Thyroid gland (tissue), 4 donors: ENCODE results near the gene NR4A1. TPM values are rescaled to one million over a fixed set of nuclear protein-coding genes. Genes with fewer than 3 reads are reported as not detected.

Source experiments
- DNase-seq, 2 donors: peaks; one replicate each; pipeline ENCODE4 v3.0.0-alpha.2; 2019
- H3K27ac ChIP-seq, 3 donors: fragments of 200-600 bp; sonication (generic); 1 replicate in 2 of 3; 2 replicates in 1 of 3; pipeline ENCODE4 v1.5.1; 2016 to 2019; ENCODE audit warnings: mild to moderate bottlenecking in 1 of 3, moderate library complexity in 1 of 3
- H3K27me3 ChIP-seq: fragments of 200-600 bp; sonication (generic); one replicate; pipeline ENCODE4 v1.5.1; 2019
- H3K36me3 ChIP-seq, 2 donors: fragments of 200-600 bp; sonication (generic); one replicate each; pipeline ENCODE4 v1.5.1; 2016 to 2019
- H3K4me1 ChIP-seq, 2 donors: fragments of 200-600 bp; sonication (generic); one replicate each; pipeline ENCODE4 v1.5.1; 2017 to 2019
- H3K4me3 ChIP-seq, 3 donors: fragments of 200-600 bp; sonication (generic); replicated peaks in 1 of 3; 1 replicate in 2 of 3; 2 replicates in 1 of 3; pipeline ENCODE4 v1.5.1; 2016; ENCODE audit warnings: mild to moderate bottlenecking in 1 of 3
- H3K9me3 ChIP-seq: fragments of 200-600 bp; sonication (generic); one replicate; pipeline ENCODE4 v1.5.1; 2017
- POLR2A ChIP-seq, 2 donors: fragments of 450-650 bp; IDR thresholded peaks; one replicate each; pipeline ENCODE4 v1.6.1; 2017; ENCODE audit warnings: antibody characterized with exemption in 2 of 2, mild to moderate bottlenecking in 2 of 2, moderate library complexity in 1 of 2
- WGBS, 2 donors: methylation state at CpG; one replicate each; pipeline ENCODE4 v1.1.5; 2017; 5-methylcytosine and 5-hydroxymethylcytosine counted together
- intact Hi-C: fragments of 100-400 bp; cut with DNase I; formaldehyde crosslinking; loops from one replicate; pipeline ENCODE4 v1.15.1; 2023
- total RNA-seq, 4 donors: library from RNA; depleted of rRNA; stranded (reverse); fragments of >200 nt; gene quantifications; one replicate each; pipeline ENCODE4 v1.2.3, GENCODE V29; 2016
- TF ChIP-seq, protein P1 (sequence below), 6 experiments: fragments of 200-600 bp in 3 of 6; fragments of 450-650 bp in 3 of 6; sonication (generic) in 3 of 6; IDR thresholded peaks; one replicate each; pipeline ENCODE4 v1.5.1; 2016 to 2019; ENCODE audit warnings: antibody characterized with exemption in 6 of 6, mild to moderate bottlenecking in 2 of 6, inconsistent platforms in 1 of 6, moderate library complexity in 1 of 6

NR4A1 gene
- total RNA-seq, 4 donors from 2014 or later = 46.3 to 156 (median 83.5) TPM

DNA sequence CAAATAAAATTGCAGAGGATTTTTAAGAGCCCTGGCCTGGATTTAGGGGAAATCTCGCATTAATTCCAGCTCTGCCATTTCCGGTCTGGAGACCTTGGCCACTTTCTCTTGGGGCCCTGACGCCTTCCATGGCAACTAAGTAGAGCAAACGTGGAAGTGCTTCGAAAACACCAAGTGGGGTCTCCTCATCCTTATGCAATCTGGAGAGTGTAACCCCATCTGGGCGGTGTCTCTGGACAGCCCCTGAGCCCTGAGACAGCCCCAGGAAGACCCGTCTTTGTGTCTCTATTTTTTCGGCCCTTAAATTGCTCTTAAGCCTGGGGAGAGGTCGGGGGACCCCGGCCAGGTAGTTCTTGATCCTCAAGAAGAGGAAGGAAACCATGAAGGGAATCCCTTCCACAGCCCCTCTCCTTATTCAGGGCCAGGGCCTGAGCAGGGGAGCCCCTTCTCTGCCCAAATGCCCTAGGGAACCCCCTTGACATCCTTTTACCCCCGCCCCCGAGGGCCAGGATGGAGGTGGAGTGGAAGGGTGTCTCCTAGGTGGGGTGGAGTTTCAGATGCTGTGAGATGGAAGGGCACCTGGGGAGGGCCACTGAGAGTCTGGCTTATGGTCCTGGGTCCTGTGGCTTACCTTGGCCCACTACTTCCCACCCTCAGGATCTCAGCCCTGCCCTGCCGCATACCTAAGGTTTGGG, 17.6 kb upstream of the NR4A1 start:
- Histone ChIP-seq H3K4me3 (no peak overlapping the region), H3K27ac (peak overlapping the region; percentile 75 to 100 (median 98)), H3K36me3 (no peaks in the 10 kb centered on the region), H3K9me3 (no peaks in the 10 kb centered on the region), H3K4me1 (peaks cover 31 to 47% of the 10 kb centered on the region in 2 donors), H3K27me3 (no peaks in the 10 kb centered on the region)
- intact Hi-C loops = no loop called here
- 64 to 74% methylated on average over 13 of the region's 13 CpGs for WGBS, 2 donors
- TF ChIP-seq, protein P1, sequence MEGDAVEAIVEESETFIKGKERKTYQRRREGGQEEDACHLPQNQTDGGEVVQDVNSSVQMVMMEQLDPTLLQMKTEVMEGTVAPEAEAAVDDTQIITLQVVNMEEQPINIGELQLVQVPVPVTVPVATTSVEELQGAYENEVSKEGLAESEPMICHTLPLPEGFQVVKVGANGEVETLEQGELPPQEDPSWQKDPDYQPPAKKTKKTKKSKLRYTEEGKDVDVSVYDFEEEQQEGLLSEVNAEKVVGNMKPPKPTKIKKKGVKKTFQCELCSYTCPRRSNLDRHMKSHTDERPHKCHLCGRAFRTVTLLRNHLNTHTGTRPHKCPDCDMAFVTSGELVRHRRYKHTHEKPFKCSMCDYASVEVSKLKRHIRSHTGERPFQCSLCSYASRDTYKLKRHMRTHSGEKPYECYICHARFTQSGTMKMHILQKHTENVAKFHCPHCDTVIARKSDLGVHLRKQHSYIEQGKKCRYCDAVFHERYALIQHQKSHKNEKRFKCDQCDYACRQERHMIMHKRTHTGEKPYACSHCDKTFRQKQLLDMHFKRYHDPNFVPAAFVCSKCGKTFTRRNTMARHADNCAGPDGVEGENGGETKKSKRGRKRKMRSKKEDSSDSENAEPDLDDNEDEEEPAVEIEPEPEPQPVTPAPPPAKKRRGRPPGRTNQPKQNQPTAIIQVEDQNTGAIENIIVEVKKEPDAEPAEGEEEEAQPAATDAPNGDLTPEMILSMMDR (IDR thresholded peaks at IDR 0.05) = no peak
- TF ChIP-seq POLR2A (IDR thresholded peaks at IDR 0.05) = no peak
- DNase-seq = no peak

DNA sequence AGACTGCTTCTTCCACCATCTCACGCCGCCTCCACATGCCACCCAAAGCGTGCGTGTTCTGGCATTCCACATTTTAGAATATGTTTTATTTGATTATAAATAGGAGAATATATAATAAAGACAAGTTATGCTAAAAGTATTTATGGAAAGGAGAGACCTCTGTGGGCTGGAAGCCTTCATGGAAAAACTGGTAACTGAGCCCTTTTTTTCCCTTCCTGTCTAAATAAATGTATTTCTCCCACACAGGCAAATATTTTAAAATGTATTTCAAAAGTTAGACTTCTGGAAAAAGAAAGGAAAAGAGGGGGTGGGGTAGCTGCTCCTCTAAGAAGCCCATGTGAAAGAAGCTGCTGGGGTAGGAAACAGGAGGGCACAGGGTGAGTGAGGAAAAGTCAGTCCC, 16.1 kb upstream of the NR4A1 start:
- intact Hi-C loops = no loop called here
- Histone ChIP-seq H3K9me3 (no peaks in the 10 kb centered on the region), H3K36me3 (no peaks in the 10 kb centered on the region), H3K4me1 (peaks cover 41 to 58% of the 10 kb centered on the region in 2 donors), H3K27ac (peak overlapping the region in 2 of 3 donors; percentile 98 to 100), H3K4me3 (no peak overlapping the region), H3K27me3 (no peaks in the 10 kb centered on the region)
- TF ChIP-seq POLR2A (IDR thresholded peaks at IDR 0.05) = no peak
- TF ChIP-seq, protein P1 (IDR thresholded peaks at IDR 0.05) = no peak
- DNase-seq = no peak
- WGBS, 2 donors = 79 to 87% methylated on average over 4 of the region's 4 CpGs

DNA sequence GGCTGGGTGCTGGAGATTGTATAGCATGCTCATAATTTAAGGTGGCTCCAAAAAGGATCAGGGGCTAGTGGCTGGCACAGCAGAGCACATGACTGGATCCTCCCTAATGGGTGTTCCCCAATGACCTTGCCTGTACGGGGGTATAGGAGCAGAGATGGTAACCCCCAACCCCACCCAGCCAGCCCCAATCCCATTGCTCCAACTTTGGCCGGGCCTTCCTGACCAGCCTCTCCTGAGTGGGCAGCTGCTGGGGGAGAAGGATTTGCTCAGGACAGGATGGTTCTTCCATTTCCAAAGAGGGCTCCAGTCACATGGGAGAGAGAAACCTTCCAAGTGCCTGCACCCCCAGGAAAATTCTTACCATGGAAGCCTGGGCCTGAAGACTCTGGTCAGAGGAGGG, 15.3 kb upstream of the NR4A1 start:
- Histone ChIP-seq H3K36me3 (no peaks in the 10 kb centered on the region), H3K27ac (peak overlapping the region; percentile 84 to 100 (median 98)), H3K9me3 (no peaks in the 10 kb centered on the region), H3K4me1 (peaks cover 41 to 63% of the 10 kb centered on the region in 2 donors), H3K27me3 (no peaks in the 10 kb centered on the region), H3K4me3 (no peak overlapping the region)
- TF ChIP-seq, protein P1 (IDR thresholded peaks at IDR 0.05) = no peak
- TF ChIP-seq POLR2A (IDR thresholded peaks at IDR 0.05) = no peak
- no peak for DNase-seq
- WGBS, 2 donors = 79 to 88% methylated on average over 2 of the region's 2 CpGs
- intact Hi-C loops = no loop called here

DNA sequence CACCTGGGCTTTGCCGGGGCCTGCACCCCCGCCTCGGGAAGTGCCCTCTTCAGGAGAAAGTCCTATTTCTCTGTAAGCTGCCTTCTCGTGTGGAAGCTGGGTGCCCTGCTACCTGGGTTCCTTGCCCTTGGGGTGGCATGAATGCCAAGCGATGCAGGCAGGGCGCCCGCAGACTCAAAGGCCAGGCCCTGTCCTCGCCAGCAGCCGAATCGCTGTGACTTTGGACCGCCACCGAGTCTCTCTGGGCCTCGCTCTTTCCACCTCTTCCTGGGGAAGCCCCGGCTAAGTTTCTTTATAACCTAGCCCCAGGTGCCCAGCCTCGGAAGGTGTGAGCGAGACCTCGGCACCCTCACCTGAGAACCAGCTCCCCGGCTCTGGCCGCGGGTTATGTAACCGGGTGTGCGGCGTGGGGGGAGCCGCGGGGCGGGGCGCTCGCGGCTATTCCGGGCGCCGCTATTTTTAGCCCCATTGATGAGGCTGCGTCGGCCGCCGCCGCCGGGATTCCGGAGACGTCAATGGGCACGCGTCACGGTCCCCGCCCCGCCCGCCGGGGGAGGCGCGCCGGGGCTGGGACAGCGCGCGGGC, 14.6 kb upstream of the NR4A1 start:
- Histone ChIP-seq H3K27ac (peak overlapping the region; percentile 84 to 100 (median 98)), H3K9me3 (no peaks in the 10 kb centered on the region), H3K27me3 (no peaks in the 10 kb centered on the region), H3K4me3 (peak overlapping the region in 1 of 3 donors; percentile 18), H3K4me1 (peaks cover 41 to 68% of the 10 kb centered on the region in 2 donors), H3K36me3 (no peaks in the 10 kb centered on the region)
- intact Hi-C loops = no loop called here
- TF ChIP-seq POLR2A (IDR thresholded peaks at IDR 0.05) = peak; percentile 17 to 86
- TF ChIP-seq, protein P1 (IDR thresholded peaks at IDR 0.05) = no peak
- peak; percentile 93 for DNase-seq
- 21 to 53% methylated on average over 8 to 15 of the region's 53 CpGs for WGBS, 2 donors

DNA sequence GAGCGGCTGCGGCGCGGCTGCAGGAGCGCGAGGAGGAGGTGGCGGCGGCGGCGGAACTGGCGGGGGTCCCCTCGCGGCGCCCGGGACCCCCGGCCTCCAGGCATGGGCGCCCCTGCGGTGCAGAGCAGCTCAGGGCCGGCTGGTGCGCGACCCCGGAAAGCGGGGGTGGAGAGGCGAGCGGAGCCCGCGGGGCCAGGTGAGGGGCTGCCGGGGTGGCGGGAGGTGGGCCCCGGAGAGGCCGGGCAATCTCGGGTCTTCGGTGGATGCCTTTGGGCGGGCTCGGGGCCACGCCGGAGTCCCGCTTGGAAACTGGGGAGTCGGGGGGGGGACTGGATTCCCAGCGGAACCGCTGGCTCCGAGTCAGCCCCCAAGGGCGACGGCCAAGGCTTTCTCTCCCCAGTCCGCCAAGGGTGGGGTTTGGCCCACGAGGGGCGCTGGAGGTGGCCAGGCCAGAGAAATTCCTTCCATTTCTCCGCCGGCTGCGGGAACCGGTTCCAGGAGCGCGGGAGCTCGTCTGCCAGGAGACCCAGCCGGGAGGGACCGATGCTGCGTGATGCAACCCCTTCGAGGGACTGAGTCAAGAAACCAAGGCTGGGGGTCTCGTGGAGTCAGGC, 13.9 kb upstream of the NR4A1 start:
- DNase-seq = peak; percentile 68 to 75

More for the DNA sequence above, 13.9 kb upstream of the NR4A1 start:
- H3K4me1 ChIP-seq = peaks cover 36 to 68% of the 10 kb centered on the region in 2 donors
- H3K4me3 ChIP-seq = peak overlapping the region; percentile 74 to 83 (median 81)
- TF ChIP-seq POLR2A (IDR thresholded peaks at IDR 0.05) = no peak
- TF ChIP-seq, protein P1 (IDR thresholded peaks at IDR 0.05) = no peak
- intact Hi-C loops = no loop called here
- peak overlapping the region; percentile 86 to 98 (median 95) for H3K27ac ChIP-seq
- no peaks in the 10 kb centered on the region for H3K9me3 ChIP-seq
- H3K27me3 ChIP-seq = no peaks in the 10 kb centered on the region
- H3K36me3 ChIP-seq = no peaks in the 10 kb centered on the region
- 0 to 1% methylated on average over 16 of the region's 59 CpGs for WGBS, 2 donors
